LNCaP clone FGC (cell line): Measurements from ENCODE around the gene SLC30A5.

ENCODE experiments used
- DNase-seq: peaks from one replicate; pipeline ENCODE4 v3.0.0-alpha.2; 2011; ENCODE audit warnings: low read depth
- H3K4me3 ChIP-seq: 2 replicates; pipeline ENCODE4 v1.5.1; 2011; ENCODE audit warnings: mild to moderate bottlenecking, low read depth, low read length, control low read depth
- TF ChIP-seq, protein P1 (sequence below): IDR thresholded peaks from 2 replicates; pipeline ENCODE4 v1.5.1; 2012; ENCODE audit warnings: mild to moderate bottlenecking; ENCODE audit not compliant: control insufficient read depth, insufficient read depth; ENCODE audit errors: extremely low read depth

SLC30A5 gene

DNA sequence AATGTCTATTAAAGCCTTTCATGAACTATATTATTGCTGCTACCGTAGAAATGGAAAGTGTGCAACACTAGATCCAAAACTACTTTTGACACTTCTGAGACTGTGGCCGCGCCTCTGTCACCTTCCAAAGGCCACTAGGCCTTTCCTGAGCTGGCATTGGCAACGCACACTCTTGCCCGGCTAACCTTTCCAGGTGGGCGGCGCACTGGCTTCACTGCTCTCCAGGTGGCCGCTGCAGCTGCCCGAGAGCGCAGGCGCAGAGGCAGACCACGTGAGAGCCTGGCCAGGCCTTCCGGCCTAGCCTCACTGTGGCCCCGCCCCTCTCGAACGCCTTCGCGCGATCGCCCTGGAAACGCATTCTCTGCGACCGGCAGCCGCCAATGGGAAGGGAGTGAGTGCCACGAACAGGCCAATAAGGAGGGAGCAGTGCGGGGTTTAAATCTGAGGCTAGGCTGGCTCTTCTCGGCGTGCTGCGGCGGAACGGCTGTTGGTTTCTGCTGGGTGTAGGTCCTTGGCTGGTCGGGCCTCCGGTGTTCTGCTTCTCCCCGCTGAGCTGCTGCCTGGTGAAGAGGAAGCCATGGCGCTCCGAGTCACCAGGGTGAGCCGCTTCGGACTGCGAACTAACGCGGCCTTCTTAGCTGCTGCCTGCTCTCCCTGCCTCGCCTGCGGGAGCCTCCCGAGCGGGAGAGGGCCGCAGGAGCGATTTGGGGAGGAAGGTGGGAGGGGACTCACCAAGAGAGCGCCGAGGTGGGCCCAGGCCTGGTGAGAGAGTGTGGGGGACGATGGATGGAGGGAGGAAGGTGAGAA, 73.1 kb downstream of the SLC30A5 start, which contains the start of gene CCNB1:
Gene CCNB1 (plus strand): TSS at position 465 of the 807 bp plus-strand sequence. CDS start 113 bp downstream, at position 578.
- TF ChIP-seq, protein P1, sequence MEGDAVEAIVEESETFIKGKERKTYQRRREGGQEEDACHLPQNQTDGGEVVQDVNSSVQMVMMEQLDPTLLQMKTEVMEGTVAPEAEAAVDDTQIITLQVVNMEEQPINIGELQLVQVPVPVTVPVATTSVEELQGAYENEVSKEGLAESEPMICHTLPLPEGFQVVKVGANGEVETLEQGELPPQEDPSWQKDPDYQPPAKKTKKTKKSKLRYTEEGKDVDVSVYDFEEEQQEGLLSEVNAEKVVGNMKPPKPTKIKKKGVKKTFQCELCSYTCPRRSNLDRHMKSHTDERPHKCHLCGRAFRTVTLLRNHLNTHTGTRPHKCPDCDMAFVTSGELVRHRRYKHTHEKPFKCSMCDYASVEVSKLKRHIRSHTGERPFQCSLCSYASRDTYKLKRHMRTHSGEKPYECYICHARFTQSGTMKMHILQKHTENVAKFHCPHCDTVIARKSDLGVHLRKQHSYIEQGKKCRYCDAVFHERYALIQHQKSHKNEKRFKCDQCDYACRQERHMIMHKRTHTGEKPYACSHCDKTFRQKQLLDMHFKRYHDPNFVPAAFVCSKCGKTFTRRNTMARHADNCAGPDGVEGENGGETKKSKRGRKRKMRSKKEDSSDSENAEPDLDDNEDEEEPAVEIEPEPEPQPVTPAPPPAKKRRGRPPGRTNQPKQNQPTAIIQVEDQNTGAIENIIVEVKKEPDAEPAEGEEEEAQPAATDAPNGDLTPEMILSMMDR, result 0 out of 2 replicates have a peak, but pooled peaks have one; percentile 10
- peak; percentile 96 for DNase-seq

DNA sequence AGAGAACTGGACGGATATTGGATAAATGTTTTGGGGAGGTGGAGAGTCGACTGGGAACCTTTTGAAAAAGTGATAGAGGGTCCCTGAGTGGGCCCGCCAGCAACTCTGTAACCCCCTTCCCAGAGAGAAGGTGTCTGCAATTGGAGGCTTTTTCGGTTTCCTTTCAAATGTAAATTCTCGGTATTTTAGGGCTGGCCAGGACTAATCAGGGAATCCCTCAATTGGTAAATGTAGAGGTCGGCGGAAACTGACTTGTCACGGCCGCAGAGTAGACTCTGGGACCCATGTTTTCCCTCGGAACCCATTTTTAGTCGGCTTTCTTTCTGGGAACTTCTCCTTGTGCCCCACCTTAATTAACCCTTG, 73.7 kb downstream of the SLC30A5 start:
- H3K4me3 ChIP-seq, result peak overlapping the region; percentile 96
- TF ChIP-seq, protein P1, result no peak
- no peak for DNase-seq

More for the DNA sequence above, 73.1 kb downstream of the SLC30A5 start, which contains the start of gene CCNB1:
- peak within 1 kb of the TSS; percentile 96 for H3K4me3 ChIP-seq

DNA sequence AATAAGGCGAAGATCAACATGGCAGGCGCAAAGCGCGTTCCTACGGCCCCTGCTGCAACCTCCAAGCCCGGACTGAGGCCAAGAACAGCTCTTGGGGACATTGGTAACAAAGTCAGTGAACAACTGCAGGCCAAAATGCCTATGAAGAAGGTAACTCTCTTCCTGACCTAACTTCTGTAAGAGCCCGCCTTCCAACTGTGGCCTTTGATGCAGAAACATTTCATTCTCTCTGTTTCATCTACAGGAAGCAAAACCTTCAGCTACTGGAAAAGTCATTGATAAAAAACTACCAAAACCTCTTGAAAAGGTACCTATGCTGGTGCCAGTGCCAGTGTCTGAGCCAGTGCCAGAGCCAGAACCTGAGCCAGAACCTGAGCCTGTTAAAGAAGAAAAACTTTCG, 74.1 kb downstream of the SLC30A5 start:
- peak overlapping the region; percentile 96 for H3K4me3 ChIP-seq
- TF ChIP-seq, protein P1, result no peak
- no peak for DNase-seq

DNA sequence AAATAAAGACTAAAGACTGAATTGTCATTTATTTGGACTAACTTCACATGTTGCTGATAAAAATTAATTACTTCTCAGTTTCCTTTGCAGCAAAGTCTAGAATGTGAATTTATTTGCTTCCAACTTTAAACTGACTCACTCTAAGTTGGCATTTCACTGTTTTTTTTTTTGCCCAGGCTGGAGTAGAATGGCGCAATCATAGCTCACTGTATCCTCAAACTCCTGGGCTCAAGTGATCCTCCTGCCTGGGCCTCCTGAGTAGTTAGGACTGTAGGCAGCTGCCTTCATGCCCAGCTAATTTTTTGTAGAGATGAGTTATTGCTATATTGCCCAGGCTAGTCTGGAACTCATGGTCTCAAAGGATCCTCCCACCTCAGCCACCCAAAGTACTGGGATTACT, 76.7 kb downstream of the SLC30A5 start:
- no peak for DNase-seq
- TF ChIP-seq, protein P1, result no peak
- H3K4me3 ChIP-seq, result no peak overlapping the region

DNA sequence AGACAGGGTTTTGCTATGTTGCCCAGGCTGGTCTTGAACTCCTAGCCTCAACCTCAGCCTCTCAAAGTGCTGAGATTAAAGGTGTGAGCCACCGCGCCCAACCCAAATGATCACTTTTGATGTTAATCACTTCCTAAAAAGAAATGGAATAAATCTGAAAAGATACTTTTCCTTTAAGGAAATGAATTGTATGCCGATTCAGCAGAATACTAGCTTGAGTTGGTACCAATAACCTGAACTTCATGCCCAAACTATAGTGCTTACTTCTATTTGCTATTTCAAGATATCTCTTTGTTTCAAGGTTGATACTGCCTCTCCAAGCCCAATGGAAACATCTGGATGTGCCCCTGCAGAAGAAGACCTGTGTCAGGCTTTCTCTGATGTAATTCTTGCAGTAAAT, 77.2 kb downstream of the SLC30A5 start:
- DNase-seq, result no peak
- no peak overlapping the region for H3K4me3 ChIP-seq
- TF ChIP-seq, protein P1, result no peak
